Keratinocyte (primary cell): ENCODE measurements around the gene RBM26. TPM values are rescaled to one million over a fixed set of nuclear protein-coding genes. Genes with fewer than 3 reads are reported as not detected.

Source experiments
- DNase-seq: peaks from one replicate; pipeline ENCODE4 v3.0.0-alpha.2; 2011; ENCODE audit warnings: low read depth, missing footprints, low spot score
- FAIRE-seq: peaks from 2 replicates; lab custom pipeline; 2011; peaks lifted over from hg19 to GRCh38; lab: Jason Lieb, UNC
- H2AFZ ChIP-seq: 2 replicates; pipeline ENCODE4 v1.6.0; 2012; ENCODE audit warnings: low read length, control low read depth, inconsistent platforms; ENCODE audit not compliant: control insufficient read depth
- H3K27ac ChIP-seq: 2 replicates; pipeline ENCODE4 v1.5.1; 2011; ENCODE audit warnings: low read length; ENCODE audit not compliant: control insufficient read depth, insufficient read depth
- H3K27me3 ChIP-seq: 3 replicates; pipeline ENCODE4 v1.6.0; 2011; ENCODE audit warnings: low read length; ENCODE audit not compliant: control insufficient read depth, insufficient read depth; ENCODE audit errors: extremely low read depth
- H3K36me3 ChIP-seq, 2 experiments: 2 replicates in 1 of 2; 3 replicates in 1 of 2; pipeline ENCODE4 v1.5.1; 2011; ENCODE audit warnings: low read length in 2 of 2, mild to moderate bottlenecking in 1 of 2; ENCODE audit not compliant: control insufficient read depth in 2 of 2, insufficient read depth in 2 of 2; ENCODE audit errors: extremely low read depth in 1 of 2
- H3K4me1 ChIP-seq: 3 replicates; pipeline ENCODE4 v1.5.1; 2011; ENCODE audit warnings: low read length; ENCODE audit not compliant: control insufficient read depth, insufficient read depth; ENCODE audit errors: extremely low read depth
- H3K4me2 ChIP-seq: 3 replicates; pipeline ENCODE4 v1.6.0; 2011; ENCODE audit warnings: low read depth, low read length; ENCODE audit not compliant: control insufficient read depth, insufficient read depth; ENCODE audit errors: extremely low read depth
- H3K4me3 ChIP-seq, 3 experiments: fragments of 200-600 bp in 1 of 3; sonication (generic) in 1 of 3; 2 replicates in 2 of 3; 3 replicates in 1 of 3; pipeline ENCODE4 v1.5.1; 2011 to 2016; ENCODE audit warnings: low read length in 3 of 3, mild to moderate bottlenecking in 3 of 3, control low read depth in 2 of 3, inconsistent platforms in 1 of 3, low read depth in 1 of 3, mixed read lengths in 1 of 3, mixed run types in 1 of 3, moderate library complexity in 1 of 3; ENCODE audit not compliant: control insufficient read depth in 2 of 3, insufficient read depth in 2 of 3; ENCODE audit errors: extremely low read depth in 1 of 3
- H3K79me2 ChIP-seq: 2 replicates; pipeline ENCODE4 v1.6.0; 2012; ENCODE audit warnings: low read length; ENCODE audit not compliant: control insufficient read depth, insufficient read depth
- H3K9ac ChIP-seq: 3 replicates; pipeline ENCODE4 v1.6.0; 2011; ENCODE audit warnings: low read length; ENCODE audit not compliant: control insufficient read depth, insufficient read depth; ENCODE audit errors: extremely low read depth
- H3K9me1 ChIP-seq: 3 replicates; pipeline ENCODE4 v1.6.0; 2011; ENCODE audit warnings: low read length; ENCODE audit not compliant: control insufficient read depth, insufficient read depth; ENCODE audit errors: extremely low read depth
- H3K9me3 ChIP-seq: 2 replicates; pipeline ENCODE4 v1.5.1; 2012; ENCODE audit warnings: low read depth, low read length; ENCODE audit not compliant: control insufficient read depth
- H4K20me1 ChIP-seq: 3 replicates; pipeline ENCODE4 v1.6.0; 2011; ENCODE audit warnings: low read length; ENCODE audit not compliant: control insufficient read depth, insufficient read depth; ENCODE audit errors: extremely low read depth
- CTCF ChIP-seq, 3 experiments: IDR thresholded peaks in 1 of 3; conservative IDR thresholded peaks in 1 of 3; optimal IDR thresholded peaks in 1 of 3; 2 replicates in 2 of 3; 3 replicates in 1 of 3; pipeline versions ENCODE3 to v1.5.1; 2011; ENCODE audit warnings: low read length in 3 of 3, mild to moderate bottlenecking in 3 of 3, moderate library complexity in 2 of 3, control low read depth in 1 of 3, inconsistent platforms in 1 of 3; ENCODE audit not compliant: insufficient read depth in 2 of 3; ENCODE audit errors: extremely low read depth in 1 of 3
- EZH2 ChIP-seq: IDR thresholded peaks from one replicate; pipeline ENCODE4 v1.6.1; 2012; ENCODE audit warnings: inconsistent platforms, mild to moderate bottlenecking, low read length, moderate library complexity
- dilution Hi-C: fragments of 300-500 bp; cut with MboI; formaldehyde crosslinking; loops from one replicate; pipeline ENCODE4 v1.7.0; 2020; ENCODE audit warnings: low sequenced_read_pairs; ENCODE audit not compliant: extremely low pct_ligation_motif_present
- polyA plus RNA-seq, 5 experiments: library from polyadenylated mRNA; depleted of rRNA in 3 of 5; stranded (reverse) in 3 of 5; stranded (forward) in 1 of 5; unstranded in 1 of 5; fragments of >200 nt; gene quantifications; 1 replicate in 1 of 5; 2 replicates in 3 of 5; 3 replicates in 1 of 5; pipeline versions ENCODE4 v1.2.1 to v1.2.3, GENCODE V29; 2011 to 2012; ENCODE audit warnings: missing spikeins in 2 of 5, low read depth in 1 of 5, low replicate concordance in 1 of 5

Gene RBM26
- polyA plus RNA-seq, 1 donor (not counting 4 experiments of a cell fraction or from before 2014, with no cell fraction given), result 28.4 TPM

GRCh38 chr13:79297128-79297527, 108.9 kb downstream of the RBM26 start:
- Histone ChIP-seq H3K4me3 (no peak overlapping the region), H3K4me2 (no peak overlapping the region), H3K27me3 (no peaks in the 10 kb centered on the region), H3K36me3 (no peaks in the 10 kb centered on the region), H3K4me1 (no peaks in the 10 kb centered on the region), H4K20me1 (no peaks in the 10 kb centered on the region), H2AFZ (no peak overlapping the region), H3K27ac (no peak overlapping the region), H3K9me3 (no peaks in the 10 kb centered on the region), H3K9me1 (no peaks in the 10 kb centered on the region), H3K79me2 (no peaks in the 10 kb centered on the region), H3K9ac (no peak overlapping the region)
- dilution Hi-C loops, result no loop called here
- no peak for TF ChIP-seq CTCF (optimal IDR thresholded peaks at IDR 0.05 in 1 of 3, IDR thresholded peaks at IDR 0.05 in 1 of 3, conservative IDR thresholded peaks at IDR 0.05 in 1 of 3; ENCODE audit: extremely low read depth in 1 of 3, insufficient read depth in 2 of 3, low read length in 3 of 3)
- TF ChIP-seq EZH2, result no peak
- FAIRE-seq (no peak), DNase-seq (no peak)

GRCh38 chr13:79295906-79296706, 109.9 kb downstream of the RBM26 start:
- Histone ChIP-seq H3K9ac (no peak overlapping the region), H3K4me2 (no peak overlapping the region), H3K9me3 (no peaks in the 10 kb centered on the region), H2AFZ (no peak overlapping the region), H3K79me2 (no peaks in the 10 kb centered on the region), H3K9me1 (no peaks in the 10 kb centered on the region), H3K4me3 (no peak overlapping the region), H3K27ac (no peak overlapping the region), H3K36me3 (no peaks in the 10 kb centered on the region), H4K20me1 (no peaks in the 10 kb centered on the region), H3K27me3 (no peaks in the 10 kb centered on the region), H3K4me1 (no peaks in the 10 kb centered on the region)
- TF ChIP-seq EZH2 (no peak), CTCF (optimal IDR thresholded peaks at IDR 0.05 in 1 of 3, IDR thresholded peaks at IDR 0.05 in 1 of 3, conservative IDR thresholded peaks at IDR 0.05 in 1 of 3; ENCODE audit: extremely low read depth in 1 of 3, insufficient read depth in 2 of 3, low read length in 3 of 3) (no peak)
- no peak for DNase-seq
- dilution Hi-C loops, result no loop called here
- no peak for FAIRE-seq
